ENCODE results near the gene PRODH2. TPM values are rescaled to one million over a fixed set of nuclear protein-coding genes. Genes with fewer than 3 reads are reported as not detected.

The PRODH2 gene
- total RNA-seq, 2 experiments from 2014 or later: not detected

GRCh38 chr19:35828692-35829301, 16.2 kb upstream of the PRODH2 start:
- DNase-seq (peak; percentile 75), ATAC-seq (ENCODE audit: low read depth) (peak; percentile 67)
- Mint-ChIP-seq H3K4me3 (no peak overlapping the region), H3K9me3 (no peaks in the 10 kb centered on the region), H3K4me1 (no peaks in the 10 kb centered on the region), H3K27ac (no peak overlapping the region), H3K27me3 (peaks cover 6% of the 10 kb centered on the region), H3K36me3 (no peaks in the 10 kb centered on the region)
- POLR2A ChIA-PET: interaction anchor here (0.7 kb wide), 1 partner anchor 238 kb away, joined by 4 read pairs; no protein-coding TSS in a partner anchor

- DNase-seq (no peak), ATAC-seq (ENCODE audit: low read depth) (no peak)
- Mint-ChIP-seq H3K4me1 (peaks cover 7% of the 10 kb centered on the region), H3K27ac (no peak overlapping the region), H3K27me3 (peaks cover 17% of the 10 kb centered on the region), H3K9me3 (no peaks in the 10 kb centered on the region), H3K36me3 (no peaks in the 10 kb centered on the region), H3K4me3 (no peak overlapping the region)
- POLR2A ChIA-PET: no interaction called here
These were observed 11.5 kb upstream of the PRODH2 start for GRCh38 chr19:35824150-35824549.

- POLR2A ChIA-PET: no interaction called here
- peaks cover 24% of the 10 kb centered on the region for H3K27me3 Mint-ChIP-seq
- DNase-seq: no peak
- peaks cover 7% of the 10 kb centered on the region for H3K4me1 Mint-ChIP-seq
- H3K36me3 Mint-ChIP-seq: no peaks in the 10 kb centered on the region
- no peak overlapping the region for H3K4me3 Mint-ChIP-seq
- H3K27ac Mint-ChIP-seq: no peak overlapping the region
- H3K9me3 Mint-ChIP-seq: no peaks in the 10 kb centered on the region
- no peak for ATAC-seq (ENCODE audit: low read depth)
These were observed 9.9 kb upstream of the PRODH2 start for GRCh38 chr19:35822579-35822978.

- H3K36me3 Mint-ChIP-seq: no peaks in the 10 kb centered on the region
These were observed 5.8 kb upstream of the PRODH2 start for GRCh38 chr19:35818445-35818844.

GRCh38 chr19:35816846-35817245, 4.2 kb upstream of the PRODH2 start:
- Mint-ChIP-seq H3K9me3 (no peaks in the 10 kb centered on the region), H3K27ac (no peak overlapping the region)

More at GRCh38 chr19:35818445-35818844, 5.8 kb upstream of the PRODH2 start:
- Mint-ChIP-seq H3K27me3 (peaks cover 27% of the 10 kb centered on the region), H3K4me3 (no peak overlapping the region), H3K4me1 (peaks cover 7% of the 10 kb centered on the region), H3K27ac (no peak overlapping the region), H3K9me3 (no peaks in the 10 kb centered on the region)
- no peak for DNase-seq
- POLR2A ChIA-PET: interaction anchor here (0.7 kb wide), 2 partner anchors 170 to 259 kb away, joined by 3 read pairs; partner anchors contain the start of gene COX6B1
- no peak for ATAC-seq (ENCODE audit: low read depth)

GRCh38 chr19:35816262-35816661, 3.6 kb upstream of the PRODH2 start:
- no peak for DNase-seq
- no peaks in the 10 kb centered on the region for H3K9me3 Mint-ChIP-seq
- no peak overlapping the region for H3K4me3 Mint-ChIP-seq
- H3K27me3 Mint-ChIP-seq: peaks cover 19% of the 10 kb centered on the region
- H3K4me1 Mint-ChIP-seq: peaks cover 5% of the 10 kb centered on the region
- H3K27ac Mint-ChIP-seq: no peak overlapping the region
- POLR2A ChIA-PET: no interaction called here
- H3K36me3 Mint-ChIP-seq: no peaks in the 10 kb centered on the region
- no peak for ATAC-seq (ENCODE audit: low read depth)

More at GRCh38 chr19:35816846-35817245, 4.2 kb upstream of the PRODH2 start:
- no peak for DNase-seq
- Mint-ChIP-seq H3K4me1 (peaks cover 5% of the 10 kb centered on the region), H3K27me3 (peaks cover 19% of the 10 kb centered on the region), H3K36me3 (no peaks in the 10 kb centered on the region), H3K4me3 (no peak overlapping the region)
- POLR2A ChIA-PET: no interaction called here
- no peak for ATAC-seq (ENCODE audit: low read depth)

DNA sequence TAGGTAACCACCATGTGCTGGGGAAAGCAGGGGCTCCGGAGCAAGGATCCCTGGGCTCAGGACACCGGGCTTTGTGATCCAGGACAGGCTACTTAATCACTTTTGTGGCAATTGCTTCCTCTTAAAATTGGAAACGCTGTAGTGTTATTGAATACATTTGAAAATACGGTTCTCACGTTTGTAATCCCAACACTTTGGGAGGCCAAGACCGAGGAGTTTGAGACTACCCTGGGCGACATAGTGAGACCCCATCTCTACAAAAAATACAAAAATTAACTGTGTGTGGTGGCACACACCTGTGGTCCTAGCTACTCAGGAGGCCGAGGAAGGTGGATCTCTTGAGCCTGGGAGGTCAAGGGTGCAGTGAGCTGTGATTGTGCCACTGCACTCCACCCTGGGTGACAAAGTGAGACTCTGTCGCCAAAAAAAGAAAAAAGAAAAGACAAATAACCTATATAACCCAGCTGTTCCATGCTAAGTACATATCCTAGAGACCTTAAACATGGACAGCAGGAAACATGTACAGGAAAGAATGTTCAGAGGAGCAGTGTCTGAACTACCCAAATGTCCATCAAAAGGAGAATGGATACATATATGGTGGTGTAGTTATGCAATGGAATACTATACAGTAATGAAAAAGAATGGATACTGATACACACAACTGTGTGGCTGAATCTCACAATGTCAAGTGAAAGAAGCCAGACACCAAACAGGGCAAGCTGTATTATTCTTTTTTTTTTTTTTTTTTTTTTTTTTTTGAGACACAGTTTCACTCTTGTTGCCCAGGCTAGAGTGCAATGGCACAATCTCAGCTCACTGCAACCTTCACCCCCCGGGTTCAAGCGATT, 622 bp upstream of the PRODH2 start:
- H3K4me1 Mint-ChIP-seq: no peaks in the 10 kb centered on the region
- H3K27ac Mint-ChIP-seq: no peak overlapping the region
- no peak for DNase-seq
- H3K9me3 Mint-ChIP-seq: no peaks in the 10 kb centered on the region
- no peak for ATAC-seq (ENCODE audit: low read depth)
- POLR2A ChIA-PET: no interaction called here
- H3K36me3 Mint-ChIP-seq: no peaks in the 10 kb centered on the region
- no peak overlapping the region for H3K4me3 Mint-ChIP-seq
- H3K27me3 Mint-ChIP-seq: peaks cover 25% of the 10 kb centered on the region

GRCh38 chr19:35811317-35812219, 1.1 kb downstream of the PRODH2 start:
- POLR2A ChIA-PET: no interaction called here
- no peaks in the 10 kb centered on the region for H3K36me3 Mint-ChIP-seq
- no peaks in the 10 kb centered on the region for H3K9me3 Mint-ChIP-seq
- H3K27ac Mint-ChIP-seq: no peak overlapping the region
- DNase-seq (no peak), ATAC-seq (ENCODE audit: low read depth) (no peak)
- H3K27me3 Mint-ChIP-seq: peaks cover 21% of the 10 kb centered on the region
- H3K4me1 Mint-ChIP-seq: no peaks in the 10 kb centered on the region
- H3K4me3 Mint-ChIP-seq: no peak overlapping the region

GRCh38 chr19:35807633-35808032, 5.0 kb downstream of the PRODH2 start:
- ATAC-seq (ENCODE audit: low read depth) (no peak), DNase-seq (no peak)
- no peaks in the 10 kb centered on the region for H3K36me3 Mint-ChIP-seq
- H3K27me3 Mint-ChIP-seq: peaks cover 13% of the 10 kb centered on the region
- H3K27ac Mint-ChIP-seq: no peak overlapping the region
- peaks cover 9% of the 10 kb centered on the region for H3K4me1 Mint-ChIP-seq
- H3K9me3 Mint-ChIP-seq: no peaks in the 10 kb centered on the region
- POLR2A ChIA-PET: no interaction called here
- no peak overlapping the region for H3K4me3 Mint-ChIP-seq

GRCh38 chr19:35806597-35806996, 6.0 kb downstream of the PRODH2 start:
- no peak for ATAC-seq (ENCODE audit: low read depth)
- peaks cover 9% of the 10 kb centered on the region for H3K4me1 Mint-ChIP-seq
- no peak overlapping the region for H3K4me3 Mint-ChIP-seq
- peaks cover 13% of the 10 kb centered on the region for H3K27me3 Mint-ChIP-seq
- DNase-seq: no peak
- no peaks in the 10 kb centered on the region for H3K36me3 Mint-ChIP-seq
- POLR2A ChIA-PET: no interaction called here
- H3K27ac Mint-ChIP-seq: no peak overlapping the region
- no peaks in the 10 kb centered on the region for H3K9me3 Mint-ChIP-seq

- no peak for DNase-seq
- Mint-ChIP-seq H3K9me3 (no peaks in the 10 kb centered on the region), H3K27me3 (peaks cover 8% of the 10 kb centered on the region)
These were observed 7.0 kb downstream of the PRODH2 start for GRCh38 chr19:35805526-35806102.

GRCh38 chr19:35801828-35802227, 10.8 kb downstream of the PRODH2 start:
- POLR2A ChIA-PET: no interaction called here
- H3K36me3 Mint-ChIP-seq: no peaks in the 10 kb centered on the region
- peaks cover 24% of the 10 kb centered on the region for H3K27me3 Mint-ChIP-seq
- no peak overlapping the region for H3K4me3 Mint-ChIP-seq
- no peak overlapping the region for H3K27ac Mint-ChIP-seq
- peaks cover 14% of the 10 kb centered on the region for H3K4me1 Mint-ChIP-seq
- DNase-seq (no peak), ATAC-seq (ENCODE audit: low read depth) (no peak)
- H3K9me3 Mint-ChIP-seq: no peaks in the 10 kb centered on the region

More at GRCh38 chr19:35805526-35806102, 7.0 kb downstream of the PRODH2 start:
- ATAC-seq (ENCODE audit: low read depth): no peak
- Mint-ChIP-seq H3K27ac (no peak overlapping the region), H3K4me3 (no peak overlapping the region), H3K36me3 (no peaks in the 10 kb centered on the region), H3K4me1 (peaks cover 9% of the 10 kb centered on the region)
- POLR2A ChIA-PET: no interaction called here

DNA sequence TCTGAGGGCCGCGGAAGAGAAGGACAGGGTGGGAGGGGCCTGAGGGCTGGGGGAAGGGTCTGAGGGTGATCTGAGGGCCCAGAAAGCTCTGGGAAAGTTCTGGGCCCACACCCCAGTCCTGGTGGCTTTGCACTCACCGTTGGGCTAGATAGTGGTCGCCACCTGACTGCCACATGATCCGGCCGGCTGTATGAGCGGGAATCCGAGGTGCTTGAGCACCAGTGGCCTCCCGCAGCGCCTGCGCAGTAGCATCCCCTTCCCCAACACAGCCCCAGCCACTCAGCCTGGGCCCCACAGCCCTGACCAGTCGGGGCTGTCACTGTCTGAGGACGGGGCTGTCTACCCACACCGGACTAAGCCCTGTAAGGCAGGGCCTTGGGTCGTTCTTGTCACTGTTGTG, 15.0 kb downstream of the PRODH2 start:
- ATAC-seq (ENCODE audit: low read depth): peak; percentile 36
- Mint-ChIP-seq H3K4me1 (peaks cover 6% of the 10 kb centered on the region), H3K27ac (no peak overlapping the region), H3K4me3 (no peak overlapping the region), H3K27me3 (peaks cover 40% of the 10 kb centered on the region), H3K36me3 (no peaks in the 10 kb centered on the region), H3K9me3 (no peaks in the 10 kb centered on the region)
- DNase-seq: no peak
- POLR2A ChIA-PET: interaction anchor here (0.5 kb wide), 1 partner anchor 92 kb away, joined by 3 read pairs; no protein-coding TSS in a partner anchor

Measured in activated naive CD8-positive, alpha-beta T cell treated with anti-CD3 and anti-CD28 coated beads, Interleukin-2, amount 10 ng/mL, durations not matched to agents 7 days and 5 days (primary cell).